ENCODE results near the gene F2R.

GRCh38 chr5:76776391-76776790 is 60.5 kb downstream of the F2R start:
- TF ChIP-seq, protein P1, sequence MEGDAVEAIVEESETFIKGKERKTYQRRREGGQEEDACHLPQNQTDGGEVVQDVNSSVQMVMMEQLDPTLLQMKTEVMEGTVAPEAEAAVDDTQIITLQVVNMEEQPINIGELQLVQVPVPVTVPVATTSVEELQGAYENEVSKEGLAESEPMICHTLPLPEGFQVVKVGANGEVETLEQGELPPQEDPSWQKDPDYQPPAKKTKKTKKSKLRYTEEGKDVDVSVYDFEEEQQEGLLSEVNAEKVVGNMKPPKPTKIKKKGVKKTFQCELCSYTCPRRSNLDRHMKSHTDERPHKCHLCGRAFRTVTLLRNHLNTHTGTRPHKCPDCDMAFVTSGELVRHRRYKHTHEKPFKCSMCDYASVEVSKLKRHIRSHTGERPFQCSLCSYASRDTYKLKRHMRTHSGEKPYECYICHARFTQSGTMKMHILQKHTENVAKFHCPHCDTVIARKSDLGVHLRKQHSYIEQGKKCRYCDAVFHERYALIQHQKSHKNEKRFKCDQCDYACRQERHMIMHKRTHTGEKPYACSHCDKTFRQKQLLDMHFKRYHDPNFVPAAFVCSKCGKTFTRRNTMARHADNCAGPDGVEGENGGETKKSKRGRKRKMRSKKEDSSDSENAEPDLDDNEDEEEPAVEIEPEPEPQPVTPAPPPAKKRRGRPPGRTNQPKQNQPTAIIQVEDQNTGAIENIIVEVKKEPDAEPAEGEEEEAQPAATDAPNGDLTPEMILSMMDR (IDR thresholded peaks at IDR 0.05), result no peak
- no peak for TF ChIP-seq POLR2A (IDR thresholded peaks at IDR 0.05)
